IMR-90 (cell line): ENCODE results near the gene MFSD6. TPM values are rescaled to one million over a fixed set of nuclear protein-coding genes. Genes with fewer than 3 reads are reported as not detected.

ENCODE experiments used
- ATAC-seq: fragments of 200-7000 bp; cut with Tn5 transposase; 2 replicates; pipeline ENCODE4 v1.9.1; 2020; ENCODE audit warnings: low read depth, mild to moderate bottlenecking, moderate library complexity
- BruUV-seq: library from RNA; stranded (reverse); fragments of 400-500 nt; replicated peaks from 2 replicates; lab custom pipeline; 2021; lab: Mats Ljungman, UMichigan
- CTCF ChIA-PET: fragments of 300-600 bp; formaldehyde crosslinking; extraction: SDS; loops from one replicate; lab custom pipeline; 2021; ENCODE audit warnings: antibody characterized with exemption; lab: Yijun Ruan, JAX
- POLR2A ChIA-PET: fragments of 300-600 bp; sonication (Branson Sonifier 250); formaldehyde crosslinking; loops from one replicate; lab custom pipeline; 2022; ENCODE audit warnings: antibody characterized with exemption; ENCODE audit not compliant: unreplicated experiment; lab: Charles Lee
- DNase-seq: peaks from one replicate; pipeline ENCODE4 v3.0.0; 2013
- H2AFZ ChIP-seq: replicated peaks from 2 replicates; pipeline ENCODE3; 2013; ENCODE audit warnings: low read length, mild to moderate bottlenecking; ENCODE audit not compliant: poor library complexity
- H2AK5ac ChIP-seq: 2 replicates; pipeline ENCODE4 v1.6.1; 2013; ENCODE audit warnings: low read depth, low read length, inconsistent platforms
- H2AK9ac ChIP-seq: replicated peaks from 2 replicates; pipeline ENCODE3; 2013; ENCODE audit warnings: mild to moderate bottlenecking, low read depth, low read length, moderate library complexity; ENCODE audit not compliant: poor library complexity
- H2BK120ac ChIP-seq: 2 replicates; pipeline ENCODE4 v1.6.1; 2013; ENCODE audit warnings: low read depth, low read length, inconsistent platforms
- H2BK15ac ChIP-seq: 3 replicates; pipeline ENCODE4 v1.6.1; 2013; ENCODE audit warnings: low read depth, low read length, inconsistent platforms
- H2BK20ac ChIP-seq: 2 replicates; pipeline ENCODE4 v1.6.1; 2013; ENCODE audit warnings: low read depth, mild to moderate bottlenecking, inconsistent platforms, low read length, moderate library complexity
- H2BK5ac ChIP-seq: 2 replicates; pipeline ENCODE4 v1.6.1; 2013; ENCODE audit warnings: mild to moderate bottlenecking, low read depth, low read length, inconsistent platforms; ENCODE audit not compliant: poor library complexity, severe bottlenecking
- H3K14ac ChIP-seq: replicated peaks from 2 replicates; pipeline ENCODE4 v1.6.1; 2013; ENCODE audit warnings: low read depth, low read length, inconsistent platforms
- H3K18ac ChIP-seq: 2 replicates; pipeline ENCODE4 v1.6.1; 2013; ENCODE audit warnings: low read depth, low read length, control low read depth
- H3K23ac ChIP-seq: 2 replicates; pipeline ENCODE4 v1.6.1; 2013; ENCODE audit warnings: low read depth, low read length, inconsistent platforms
- H3K27ac ChIP-seq: 2 replicates; pipeline ENCODE4 v1.5.1; 2013; ENCODE audit warnings: mild to moderate bottlenecking, control low read depth, low read length; ENCODE audit not compliant: insufficient read depth
- H3K27me3 ChIP-seq: 2 replicates; pipeline ENCODE4 v1.6.1; 2013; ENCODE audit warnings: low read length; ENCODE audit not compliant: control insufficient read depth, insufficient read depth
- H3K36me3 ChIP-seq: 2 replicates; pipeline ENCODE4 v1.6.1; 2013; ENCODE audit warnings: low read length, mixed read lengths; ENCODE audit not compliant: control insufficient read depth, insufficient read depth
- H3K4ac ChIP-seq: 2 replicates; pipeline ENCODE4 v1.6.1; 2013; ENCODE audit warnings: low read depth, low read length, inconsistent platforms
- H3K4me1 ChIP-seq: 2 replicates; pipeline ENCODE4 v1.6.1; 2013; ENCODE audit warnings: low read length, mixed read lengths; ENCODE audit not compliant: control insufficient read depth, insufficient read depth
- H3K4me2 ChIP-seq: 2 replicates; pipeline ENCODE4 v1.6.1; 2013; ENCODE audit warnings: low read depth, mild to moderate bottlenecking, control low read depth, low read length, moderate library complexity
- H3K4me3 ChIP-seq: 2 replicates; pipeline ENCODE4 v1.5.1; 2013; ENCODE audit warnings: low read depth, mild to moderate bottlenecking, control low read depth, low read length, moderate library complexity; ENCODE audit not compliant: insufficient read depth
- H3K56ac ChIP-seq: 2 replicates; pipeline ENCODE4 v1.6.1; 2013; ENCODE audit warnings: low read length, inconsistent platforms; ENCODE audit not compliant: insufficient read depth; ENCODE audit errors: extremely low read depth
- H3K79me1 ChIP-seq, 2 experiments: 2 replicates each; pipeline ENCODE4 v1.6.1; 2013; ENCODE audit warnings: low read length in 2 of 2, inconsistent platforms in 1 of 2, low read depth in 1 of 2
- H3K9ac ChIP-seq: 2 replicates; pipeline ENCODE4 v1.6.1; 2013; ENCODE audit warnings: low read depth, low read length, control low read depth
- H3K9me1 ChIP-seq: 2 replicates; pipeline ENCODE4 v1.6.1; 2013; ENCODE audit warnings: low read length, inconsistent platforms; ENCODE audit not compliant: insufficient read depth
- H3K9me3 ChIP-seq: 2 replicates; pipeline ENCODE4 v1.6.1; 2013; ENCODE audit warnings: low read length; ENCODE audit not compliant: control insufficient read depth, insufficient read depth
- H4K20me1 ChIP-seq: 2 replicates; pipeline ENCODE4 v1.6.1; 2013; ENCODE audit warnings: low read length, inconsistent platforms; ENCODE audit not compliant: insufficient read depth
- H4K5ac ChIP-seq: 2 replicates; pipeline ENCODE4 v1.6.1; 2013; ENCODE audit warnings: mild to moderate bottlenecking, low read depth, low read length, control low read depth
- H4K8ac ChIP-seq, 2 experiments: 2 replicates each; pipeline ENCODE4 v1.6.1; 2013; ENCODE audit warnings: low read depth in 2 of 2, low read length in 2 of 2, control low read depth in 1 of 2, inconsistent platforms in 1 of 2
- H4K91ac ChIP-seq: 2 replicates; pipeline ENCODE4 v1.6.1; 2013; ENCODE audit warnings: low read depth, low read length, inconsistent platforms; ENCODE audit not compliant: insufficient read depth
- NFE2L2 ChIP-seq: fragments of 150-350 bp; IDR thresholded peaks from 2 replicates; pipeline ENCODE4 v1.6.1; 2016; ENCODE audit warnings: low read depth, mild to moderate bottlenecking, low read length
- RAD21 ChIP-seq: IDR thresholded peaks from 2 replicates; pipeline ENCODE4 v1.6.1; 2012; ENCODE audit warnings: low read length, improper control_type of control experiment
- RCOR1 ChIP-seq: IDR thresholded peaks from 2 replicates; pipeline ENCODE4 v1.6.1; 2012; ENCODE audit warnings: mild to moderate bottlenecking, low read length, improper control_type of control experiment; ENCODE audit not compliant: insufficient replicate concordance
- SMC3 ChIP-seq: fragments of 150-350 bp; IDR thresholded peaks from 2 replicates; pipeline ENCODE4 v1.6.1; 2016; ENCODE audit warnings: low read depth, mild to moderate bottlenecking, antibody characterized with exemption, low read length, moderate library complexity
- WGBS, 2 experiments: methylation state at CpG; one replicate each; pipeline versions ENCODE4 v1.1.5 to v1.1.7; 2013; ENCODE audit warnings: missing lambda C conversion rate in 2 of 2; ENCODE audit not compliant: insufficient read length in 1 of 2; ENCODE audit errors: extremely low coverage in 2 of 2; 5-methylcytosine and 5-hydroxymethylcytosine counted together
- dilution Hi-C: fragments of 300-500 bp; cut with HindIII; formaldehyde crosslinking; loops from one replicate; pipeline ENCODE4 v1.14.3; 2018; ENCODE audit warnings: low sequenced_read_pairs; ENCODE audit not compliant: unreplicated experiment
- in situ Hi-C: fragments of 300-500 bp; cut with MboI; formaldehyde crosslinking; loops from 3 replicates; pipeline ENCODE4 v1.14.3; 2019; ENCODE audit warnings: low sequenced_read_pairs, inconsistent platforms, mixed read lengths
- intact Hi-C: fragments of 100-400 bp; cut with micrococcal nuclease; formaldehyde crosslinking; loops from 2 replicates; pipeline ENCODE4 v1.10.0; 2022
- polyA plus RNA-seq, 3 experiments: library from polyadenylated mRNA; depleted of rRNA; stranded (reverse); fragments of >200 nt; gene quantifications; 2 replicates each; pipeline ENCODE4 v1.2.3, GENCODE V29; 2012; ENCODE audit warnings: low replicate concordance in 1 of 3
- total RNA-seq: library from RNA; depleted of rRNA; stranded (reverse); fragments of >200 nt; gene quantifications from 2 replicates; pipeline ENCODE4 v1.2.3, GENCODE V29; 2012

MFSD6 gene
- total and polyA plus RNA-seq, 2 of the 4 experiments (the other 2 are of a cell fraction): 4.2 to 7.7 TPM

DNA sequence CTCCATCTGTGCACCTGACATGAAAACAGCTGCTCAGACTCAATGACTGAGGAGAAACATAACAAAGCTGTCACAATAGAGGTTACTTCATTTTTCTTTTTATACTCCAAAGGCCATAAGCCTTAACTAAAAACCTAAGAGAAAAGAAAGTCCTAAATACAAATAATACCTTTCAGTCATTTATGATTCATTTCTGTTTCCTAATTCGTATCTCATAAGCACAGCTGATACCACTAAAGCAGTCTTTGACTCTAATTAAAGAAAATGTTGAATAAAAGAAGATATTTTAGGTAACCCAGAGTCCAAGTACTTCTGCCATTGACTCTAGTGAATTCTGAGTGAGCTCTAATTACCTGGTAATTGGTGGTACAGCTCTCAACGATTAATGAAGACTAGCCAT, 105.7 kb downstream of the MFSD6 start:
- Histone ChIP-seq H3K23ac (no peak overlapping the region), H3K9ac (no peak overlapping the region), H3K4me2 (no peak overlapping the region), H3K9me1 (0 out of 2 replicates have a peak, but pooled peaks cover 3% of the 10 kb centered on the region), H3K18ac (no peak overlapping the region), H2BK120ac (no peak overlapping the region), H2AFZ (no peak overlapping the region), H3K14ac (no peak overlapping the region), H3K4me3 (no peak overlapping the region), H2BK15ac (no peak overlapping the region), H3K36me3 (0 out of 2 replicates have a peak, but pooled peaks cover 3% of the 10 kb centered on the region), H4K8ac (no peak overlapping the region), H3K56ac (no peak overlapping the region), H3K27me3 (no peaks in the 10 kb centered on the region), H4K5ac (no peak overlapping the region), H3K27ac (no peak overlapping the region), H3K79me1 (no peaks in the 10 kb centered on the region), H3K9me3 (no peaks in the 10 kb centered on the region), H2AK9ac (no peak overlapping the region), H4K91ac (no peak overlapping the region), H2AK5ac (no peak overlapping the region), H2BK20ac (no peak overlapping the region), H4K20me1 (no peaks in the 10 kb centered on the region), H3K4me1 (no peaks in the 10 kb centered on the region), H3K4ac (no peak overlapping the region), H2BK5ac (no peak overlapping the region)
- CTCF ChIA-PET: interaction anchor here (0.7 kb wide), 1 partner anchor 425 kb away, joined by 3 read pairs; no protein-coding TSS in a partner anchor
- dilution Hi-C loops (no loop called here), intact Hi-C loops (no loop called here), in situ Hi-C loops (no loop called here)
- POLR2A ChIA-PET: no interaction called here
- ATAC-seq: no peak
- no peak for DNase-seq
- no TSS peak for BruUV-seq
- no peak for TF ChIP-seq RAD21
- TF ChIP-seq NFE2L2: no peak
- no peak for TF ChIP-seq RCOR1
- TF ChIP-seq SMC3: no peak
- WGBS, 2 experiments: no CpG with 5 or more reads among the region's 2 CpGs
